ENCODE measurements around the gene INO80E. TPM values are rescaled to one million over a fixed set of nuclear protein-coding genes. Genes with fewer than 3 reads are reported as not detected.
A peak's percentile ranks its signal among the peaks of the same experiment; 100 is the strongest.

INO80E gene
- total and polyA plus RNA-seq, 4 donors, result 8.0 to 24.8 (median 17.2) TPM

- WGBS, result 4% methylated on average over 31 of the region's 31 CpGs
Measured at GRCh38 chr16:29974291-29975133, 21.5 kb upstream of the INO80E start.

GRCh38 chr16:29975134-29975538, 20.9 kb upstream of the INO80E start:
- WGBS, result 67% methylated on average over 5 of the region's 5 CpGs
- Histone ChIP-seq H3K27ac (ENCODE audit: low read depth in 1 of 2, low read length in 2 of 2) (peak overlapping the region in 1 of 2 donors; percentile 69), H3K27me3 (ENCODE audit: control insufficient read depth in 4 of 4, insufficient read depth in 4 of 4, low read length in 3 of 4) (no peaks in the 10 kb centered on the region), H3K9me3 (ENCODE audit: control insufficient read depth in 4 of 4, low read length in 3 of 4) (no peaks in the 10 kb centered on the region), H3K4me1 (ENCODE audit: control insufficient read depth in 4 of 4, insufficient read depth in 4 of 4, low read length in 3 of 4) (peaks cover 3 to 30% (median 24%) of the 10 kb centered on the region in 4 donors), H3K4me3 (ENCODE audit: low read depth in 1 of 3, low read length in 3 of 3) (peak overlapping the region; percentile 67 to 87 (median 81)), H3K9ac (ENCODE audit: low read depth in 1 of 2, low read length in 2 of 2) (peak overlapping the region in 1 of 2 donors; percentile 74), H3K36me3 (ENCODE audit: control insufficient read depth in 4 of 4, insufficient read depth in 3 of 4, low read depth in 1 of 4, low read length in 3 of 4) (peaks cover 3 to 29% (median 20%) of the 10 kb centered on the region in 4 donors)
- DNase-seq (ENCODE audit: low spot score), result no peak
- TF ChIP-seq NR2F2 (IDR thresholded peaks at IDR 0.05) (no peak), REST (IDR thresholded peaks at IDR 0.05) (no peak), FOXA1 (IDR thresholded peaks at IDR 0.05) (no peak), YY1 (IDR thresholded peaks at IDR 0.05) (no peak), ZBTB33 (IDR thresholded peaks at IDR 0.05) (no peak), RAD21 (IDR thresholded peaks at IDR 0.05) (no peak), RXRA (IDR thresholded peaks at IDR 0.05) (no peak), HNF4A (conservative IDR thresholded peaks at IDR 0.05) (no peak), EGR1 (IDR thresholded peaks at IDR 0.05; ENCODE audit: low read depth in 2 of 2) (no peak)

More at GRCh38 chr16:29974291-29975133, 21.5 kb upstream of the INO80E start:
- TF ChIP-seq ZBTB33 (IDR thresholded peaks at IDR 0.05) (no peak), NR2F2 (IDR thresholded peaks at IDR 0.05) (peak; percentile 26), YY1 (IDR thresholded peaks at IDR 0.05) (no peak), EGR1 (IDR thresholded peaks at IDR 0.05; ENCODE audit: low read depth in 2 of 2) (no peak), JUND (IDR thresholded peaks at IDR 0.05) (no peak), RAD21 (IDR thresholded peaks at IDR 0.05) (no peak), TAF1 (conservative IDR thresholded peaks at IDR 0.05) (no peak), FOXA1 (IDR thresholded peaks at IDR 0.05) (no peak), REST (IDR thresholded peaks at IDR 0.05) (no peak), SP1 (IDR thresholded peaks at IDR 0.05) (peak; percentile 14), HNF4A (conservative IDR thresholded peaks at IDR 0.05) (no peak)
- no peak for DNase-seq (ENCODE audit: low spot score)
- Histone ChIP-seq H3K9ac (ENCODE audit: low read depth in 1 of 2, low read length in 2 of 2) (peak overlapping the region; percentile 74 to 87), H3K4me3 (ENCODE audit: low read depth in 1 of 3, low read length in 3 of 3) (peak overlapping the region; percentile 67 to 87 (median 81)), H3K4me1 (ENCODE audit: control insufficient read depth in 4 of 4, insufficient read depth in 4 of 4, low read length in 3 of 4) (peaks cover 3 to 30% (median 24%) of the 10 kb centered on the region in 4 donors), H3K9me3 (ENCODE audit: control insufficient read depth in 4 of 4, low read length in 3 of 4) (no peaks in the 10 kb centered on the region), H3K27ac (ENCODE audit: low read depth in 1 of 2, low read length in 2 of 2) (peak overlapping the region; percentile 69 to 76), H3K36me3 (ENCODE audit: control insufficient read depth in 4 of 4, insufficient read depth in 3 of 4, low read depth in 1 of 4, low read length in 3 of 4) (peaks cover 2 to 26% (median 15%) of the 10 kb centered on the region in 4 donors), H3K27me3 (ENCODE audit: control insufficient read depth in 4 of 4, insufficient read depth in 4 of 4, low read length in 3 of 4) (no peaks in the 10 kb centered on the region)

All from liver (tissue), 9 donors.